ENCODE data around the gene MSANTD1. TPM values are rescaled to one million over a fixed set of nuclear protein-coding genes. Genes with fewer than 3 reads are reported as not detected.

MSANTD1 gene
- total RNA-seq, 1 experiment from 2014 or later = 0.71 TPM

GRCh38 chr4:3213106-3213425, 35.9 kb upstream of the MSANTD1 start:
- DNase-seq (ENCODE audit: low read depth, low spot score) (no peak), ATAC-seq (no peak)
- Histone ChIP-seq H2AFZ (ENCODE audit: low read depth, low read length, poor library complexity, severe bottlenecking) (no peak overlapping the region), H3K4me1 (ENCODE audit: control insufficient read depth in 1 of 2, insufficient read depth in 2 of 2, low read length in 2 of 2) (no peaks in the 10 kb centered on the region), H4K20me1 (ENCODE audit: insufficient read depth) (no peaks in the 10 kb centered on the region), H3K27ac (ENCODE audit: low read depth, low read length) (no peak overlapping the region), H3K9me3 (ENCODE audit: control insufficient read depth in 1 of 2, insufficient read depth in 1 of 2, low read depth in 1 of 2, low read length in 2 of 2) (no peaks in the 10 kb centered on the region), H3K36me3 (ENCODE audit: control insufficient read depth in 1 of 2, insufficient read depth in 2 of 2, low read length in 2 of 2) (peaks cover 12 to 32% of the 10 kb centered on the region in 2 experiments), H3K9me2 (ENCODE audit: insufficient read depth) (no peaks in the 10 kb centered on the region), H3K27me3 (ENCODE audit: insufficient read depth, low read length) (no peaks in the 10 kb centered on the region), H3K4me3 (replicated peaks in 1 of 2; ENCODE audit: low read depth in 1 of 2, low read length in 2 of 2) (no peak overlapping the region), H3K79me2 (ENCODE audit: insufficient read depth, low read length) (no peaks in the 10 kb centered on the region), H3K4me2 (ENCODE audit: low read length) (no peak overlapping the region), H3K9ac (ENCODE audit: low read length) (no peak overlapping the region)
- POLR2A ChIA-PET = no interaction called here
- RAD21 ChIA-PET (ENCODE audit: low non-redundant PET in 1 of 2, low total read pairs in 2 of 2, uncharacterized antibody in 2 of 2, unreplicated experiment in 2 of 2) = no interaction called here
- CTCF ChIA-PET = no interaction called here
- BruUV-seq (replicated peaks) = no TSS peak
- no peak for TF ChIP-seq CTCF (IDR thresholded peaks at IDR 0.05 in 2 of 3, conservative IDR thresholded peaks at IDR 0.05 in 1 of 3; ENCODE audit: borderline replicate concordance in 1 of 3, insufficient read depth in 1 of 3, low read depth in 2 of 3, low read length in 2 of 3)
- no peak for TF ChIP-seq FOSL1 (IDR thresholded peaks at IDR 0.05; ENCODE audit: low read depth)
- no peak for TF ChIP-seq ELF1 (IDR thresholded peaks at IDR 0.05; ENCODE audit: borderline replicate concordance, low read depth)
- TF ChIP-seq SRF (IDR thresholded peaks at IDR 0.05; ENCODE audit: low read depth) = no peak
- no peak for TF ChIP-seq POLR2AphosphoS5 (IDR thresholded peaks at IDR 0.05; ENCODE audit: low read depth, low read length)
- TF ChIP-seq EZH2phosphoT487 (IDR thresholded peaks at IDR 0.05; ENCODE audit: borderline replicate concordance) = no peak
- TF ChIP-seq CEBPB (IDR thresholded peaks at IDR 0.05; ENCODE audit: low read depth) = no peak
- no peak for TF ChIP-seq SIN3A (IDR thresholded peaks at IDR 0.05; ENCODE audit: low read depth)
- TF ChIP-seq, protein P1, sequence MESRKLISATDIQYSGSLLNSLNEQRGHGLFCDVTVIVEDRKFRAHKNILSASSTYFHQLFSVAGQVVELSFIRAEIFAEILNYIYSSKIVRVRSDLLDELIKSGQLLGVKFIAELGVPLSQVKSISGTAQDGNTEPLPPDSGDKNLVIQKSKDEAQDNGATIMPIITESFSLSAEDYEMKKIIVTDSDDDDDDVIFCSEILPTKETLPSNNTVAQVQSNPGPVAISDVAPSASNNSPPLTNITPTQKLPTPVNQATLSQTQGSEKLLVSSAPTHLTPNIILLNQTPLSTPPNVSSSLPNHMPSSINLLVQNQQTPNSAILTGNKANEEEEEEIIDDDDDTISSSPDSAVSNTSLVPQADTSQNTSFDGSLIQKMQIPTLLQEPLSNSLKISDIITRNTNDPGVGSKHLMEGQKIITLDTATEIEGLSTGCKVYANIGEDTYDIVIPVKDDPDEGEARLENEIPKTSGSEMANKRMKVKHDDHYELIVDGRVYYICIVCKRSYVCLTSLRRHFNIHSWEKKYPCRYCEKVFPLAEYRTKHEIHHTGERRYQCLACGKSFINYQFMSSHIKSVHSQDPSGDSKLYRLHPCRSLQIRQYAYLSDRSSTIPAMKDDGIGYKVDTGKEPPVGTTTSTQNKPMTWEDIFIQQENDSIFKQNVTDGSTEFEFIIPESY (IDR thresholded peaks at IDR 0.05; ENCODE audit: extremely low read depth, insufficient replicate concordance, low read length) = no peak
- no peak for TF ChIP-seq JUND (IDR thresholded peaks at IDR 0.05)
- TF ChIP-seq, protein P2, sequence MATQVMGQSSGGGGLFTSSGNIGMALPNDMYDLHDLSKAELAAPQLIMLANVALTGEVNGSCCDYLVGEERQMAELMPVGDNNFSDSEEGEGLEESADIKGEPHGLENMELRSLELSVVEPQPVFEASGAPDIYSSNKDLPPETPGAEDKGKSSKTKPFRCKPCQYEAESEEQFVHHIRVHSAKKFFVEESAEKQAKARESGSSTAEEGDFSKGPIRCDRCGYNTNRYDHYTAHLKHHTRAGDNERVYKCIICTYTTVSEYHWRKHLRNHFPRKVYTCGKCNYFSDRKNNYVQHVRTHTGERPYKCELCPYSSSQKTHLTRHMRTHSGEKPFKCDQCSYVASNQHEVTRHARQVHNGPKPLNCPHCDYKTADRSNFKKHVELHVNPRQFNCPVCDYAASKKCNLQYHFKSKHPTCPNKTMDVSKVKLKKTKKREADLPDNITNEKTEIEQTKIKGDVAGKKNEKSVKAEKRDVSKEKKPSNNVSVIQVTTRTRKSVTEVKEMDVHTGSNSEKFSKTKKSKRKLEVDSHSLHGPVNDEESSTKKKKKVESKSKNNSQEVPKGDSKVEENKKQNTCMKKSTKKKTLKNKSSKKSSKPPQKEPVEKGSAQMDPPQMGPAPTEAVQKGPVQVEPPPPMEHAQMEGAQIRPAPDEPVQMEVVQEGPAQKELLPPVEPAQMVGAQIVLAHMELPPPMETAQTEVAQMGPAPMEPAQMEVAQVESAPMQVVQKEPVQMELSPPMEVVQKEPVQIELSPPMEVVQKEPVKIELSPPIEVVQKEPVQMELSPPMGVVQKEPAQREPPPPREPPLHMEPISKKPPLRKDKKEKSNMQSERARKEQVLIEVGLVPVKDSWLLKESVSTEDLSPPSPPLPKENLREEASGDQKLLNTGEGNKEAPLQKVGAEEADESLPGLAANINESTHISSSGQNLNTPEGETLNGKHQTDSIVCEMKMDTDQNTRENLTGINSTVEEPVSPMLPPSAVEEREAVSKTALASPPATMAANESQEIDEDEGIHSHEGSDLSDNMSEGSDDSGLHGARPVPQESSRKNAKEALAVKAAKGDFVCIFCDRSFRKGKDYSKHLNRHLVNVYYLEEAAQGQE (IDR thresholded peaks at IDR 0.05; ENCODE audit: low read depth) = no peak
- intact Hi-C loops (cut with micrococcal nuclease) = no loop called here

Data from HCT116 (cell line).